NCI-H345 treated with DMSO at 0.1 percent for 48 hours (cell line): ENCODE data around the gene EMILIN3.
"Not testable (repeated sequence)": the region's sequence is repeated elsewhere in the genome, so short reads cannot be mapped to it uniquely, and the experiment has no call there.

Source experiments
- DNase-seq: peaks from one replicate; lab custom pipeline; 2025; ENCODE audit not compliant: unreplicated experiment; lab: John Stamatoyannopoulos, UW

Gene EMILIN3

DNA sequence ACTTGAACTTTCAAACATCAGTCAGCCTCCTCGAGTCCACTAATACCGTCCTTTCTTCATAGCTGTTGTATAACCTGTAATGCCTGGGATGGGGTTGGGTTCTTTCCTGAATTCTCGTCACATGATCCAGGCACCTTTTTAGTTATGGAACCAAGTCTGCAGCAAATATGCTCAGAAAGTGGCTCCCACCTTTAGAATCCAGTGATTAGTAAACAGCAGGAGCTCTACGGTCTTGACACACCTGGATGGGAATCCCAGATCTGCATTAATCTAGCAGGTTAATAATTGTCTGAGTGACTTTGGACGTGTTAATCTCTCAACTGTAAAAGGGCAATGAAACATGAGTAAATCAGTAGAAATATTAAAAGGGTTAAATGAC is 48.4 kb downstream of the EMILIN3 start:
- no peak for DNase-seq

DNA sequence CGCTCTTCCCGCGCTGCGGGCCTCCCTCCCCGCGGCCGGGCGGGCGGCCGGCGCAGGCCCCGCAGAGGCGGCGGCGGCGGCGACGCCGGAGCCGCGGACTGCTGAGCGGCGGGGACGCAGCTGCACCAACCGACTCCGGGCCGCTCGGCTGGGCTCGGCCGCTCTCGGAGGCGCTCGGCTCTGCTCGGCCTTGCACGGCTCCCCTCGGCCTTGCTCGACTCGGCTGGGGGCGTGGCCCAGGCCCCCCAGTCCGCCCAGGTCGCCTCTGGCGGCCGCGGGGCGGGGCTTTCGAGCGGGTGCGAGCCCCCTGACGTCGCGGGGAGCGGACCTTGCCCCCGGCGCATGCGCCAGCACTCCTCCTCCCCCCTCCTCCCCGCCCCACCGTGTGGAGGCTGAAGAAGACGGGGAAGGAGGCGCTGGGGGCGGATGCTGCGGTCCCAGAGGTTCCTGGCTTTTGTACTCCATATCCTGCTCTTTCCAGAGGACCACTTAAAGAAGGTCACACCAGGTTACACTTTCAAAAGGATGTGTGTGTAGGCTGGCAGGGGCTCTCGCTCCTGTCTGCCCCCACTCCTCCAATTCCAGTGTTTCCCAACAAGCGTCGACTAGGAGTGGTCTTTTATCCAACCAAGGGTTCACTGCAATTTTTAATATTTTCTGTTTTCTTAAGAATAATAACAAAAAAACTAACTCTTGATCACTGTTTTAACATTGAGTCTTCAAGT is 48.9 kb downstream of the EMILIN3 start, which contains the start of gene ZHX3:
Gene ZHX3, minus strand, starts transcription at position 186 of the 725 bp plus-strand sequence. CDS start 112,815 bp downstream, outside the sequence.
- peak; percentile 96 for DNase-seq

DNA sequence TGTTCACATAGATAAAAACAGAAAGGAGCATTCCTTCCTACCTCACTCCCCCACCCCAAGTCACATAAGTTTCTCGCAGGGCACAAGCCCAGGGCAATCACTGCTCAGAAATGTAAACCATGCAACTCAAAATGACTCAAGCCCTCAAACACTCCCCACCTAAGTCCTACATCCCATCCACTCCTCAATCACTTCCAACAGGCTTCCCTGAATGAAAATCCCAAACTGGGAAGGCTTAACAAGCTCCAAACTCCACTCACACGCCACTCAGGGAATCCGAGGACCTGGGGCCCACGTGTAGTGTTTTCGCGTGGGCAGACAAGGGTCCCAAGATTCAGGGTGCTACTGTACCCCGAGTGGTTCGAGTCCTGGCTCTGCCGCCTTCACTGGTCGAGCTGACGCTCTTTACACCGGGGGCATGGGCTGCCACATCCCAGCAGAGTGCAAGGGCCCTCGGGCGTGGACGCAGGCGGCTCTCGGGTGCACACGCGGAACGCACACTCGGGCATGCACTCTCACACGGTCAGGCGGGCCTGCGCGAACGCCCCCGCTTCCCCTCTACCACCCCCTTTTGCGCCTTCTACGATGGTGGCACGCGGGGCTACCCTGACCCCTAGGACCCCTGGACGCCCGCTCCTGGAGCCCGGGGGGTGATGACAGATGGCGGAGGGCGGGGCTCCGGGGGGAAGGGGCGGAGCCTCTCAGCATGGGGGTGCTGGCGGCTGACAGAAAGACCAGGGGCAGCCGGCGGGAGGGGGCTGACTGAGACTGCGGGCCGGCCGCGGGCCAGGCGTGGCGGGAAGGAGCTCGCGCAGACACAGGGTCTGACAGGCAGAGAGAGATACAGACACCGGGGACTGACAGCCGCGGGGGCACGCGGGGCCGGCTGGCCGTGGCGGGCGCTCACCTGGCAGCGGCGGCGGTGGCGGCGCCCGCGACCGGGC is 49.7 kb downstream of the EMILIN3 start:
- peak; percentile 27 for DNase-seq

DNA sequence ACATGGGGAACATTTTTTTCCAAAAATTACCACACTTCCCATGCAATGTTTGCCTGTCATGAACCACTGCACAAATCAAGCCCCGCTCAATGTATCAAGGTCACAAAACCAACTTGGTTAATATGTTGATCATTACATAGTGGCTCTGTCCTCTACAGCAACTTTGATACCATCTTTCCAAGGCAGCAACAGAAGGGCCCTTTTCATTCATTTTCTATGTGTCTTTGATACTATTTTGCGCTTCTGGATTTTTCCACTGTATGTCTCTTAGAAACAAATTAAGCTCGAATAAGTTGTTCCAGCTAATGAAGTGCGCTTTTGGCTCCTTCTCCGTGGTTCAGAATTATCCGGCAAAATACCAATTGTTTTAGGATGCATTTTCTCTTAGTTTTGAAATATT is 50.6 kb downstream of the EMILIN3 start:
- DNase-seq, result no peak

DNA sequence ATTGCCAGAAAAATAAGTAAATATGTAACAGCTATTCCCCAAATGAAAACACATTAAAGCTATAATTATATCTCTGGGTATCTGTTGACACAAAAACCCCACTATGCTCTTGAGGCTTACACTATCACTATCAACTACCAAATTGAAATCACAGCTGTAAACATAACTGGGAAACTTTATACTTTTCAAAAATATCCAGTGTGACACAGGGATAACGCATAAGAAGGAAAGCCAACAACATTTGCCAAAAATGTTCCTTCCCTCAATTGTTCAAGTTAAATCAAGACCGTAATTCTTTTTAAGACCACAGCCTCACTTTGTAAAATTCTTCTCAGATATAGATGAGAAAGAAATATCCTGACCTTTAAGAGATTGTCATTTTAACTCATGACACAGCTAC is 52.2 kb downstream of the EMILIN3 start:
- DNase-seq, result no peak

DNA sequence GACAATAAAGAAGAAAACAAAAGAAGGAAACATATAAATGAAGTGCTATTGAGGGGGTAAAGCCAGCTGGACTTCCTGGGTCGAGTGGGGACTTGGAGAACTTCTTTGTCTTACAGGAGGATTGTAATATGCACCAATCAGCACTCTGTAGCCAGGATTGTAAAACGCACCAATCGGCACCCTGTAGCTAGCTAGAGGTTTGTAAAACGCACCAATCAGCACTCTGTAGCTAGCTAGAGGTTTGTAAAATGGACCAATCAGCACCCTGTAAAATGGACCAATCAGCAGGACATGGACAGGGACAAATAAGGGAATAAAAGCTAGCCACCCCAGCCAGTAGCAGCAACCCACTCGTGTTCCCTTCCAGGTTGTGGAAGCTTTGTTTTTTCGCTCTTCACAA is 54.6 kb downstream of the EMILIN3 start:
- not testable (repeated sequence) for DNase-seq
